ENCODE results near the gene NUDT8. TPM values are rescaled to one million over a fixed set of nuclear protein-coding genes. Genes with fewer than 3 reads are reported as not detected.
A peak's percentile ranks its signal among the peaks of the same experiment; 100 is the strongest.

Gene NUDT8
- total and polyA plus RNA-seq, 10 of the 15 experiments (the other 5 are each of a cell fraction or from before 2014, with no cell fraction given): 0.32 to 18.2 (median 9.8) TPM

DNA sequence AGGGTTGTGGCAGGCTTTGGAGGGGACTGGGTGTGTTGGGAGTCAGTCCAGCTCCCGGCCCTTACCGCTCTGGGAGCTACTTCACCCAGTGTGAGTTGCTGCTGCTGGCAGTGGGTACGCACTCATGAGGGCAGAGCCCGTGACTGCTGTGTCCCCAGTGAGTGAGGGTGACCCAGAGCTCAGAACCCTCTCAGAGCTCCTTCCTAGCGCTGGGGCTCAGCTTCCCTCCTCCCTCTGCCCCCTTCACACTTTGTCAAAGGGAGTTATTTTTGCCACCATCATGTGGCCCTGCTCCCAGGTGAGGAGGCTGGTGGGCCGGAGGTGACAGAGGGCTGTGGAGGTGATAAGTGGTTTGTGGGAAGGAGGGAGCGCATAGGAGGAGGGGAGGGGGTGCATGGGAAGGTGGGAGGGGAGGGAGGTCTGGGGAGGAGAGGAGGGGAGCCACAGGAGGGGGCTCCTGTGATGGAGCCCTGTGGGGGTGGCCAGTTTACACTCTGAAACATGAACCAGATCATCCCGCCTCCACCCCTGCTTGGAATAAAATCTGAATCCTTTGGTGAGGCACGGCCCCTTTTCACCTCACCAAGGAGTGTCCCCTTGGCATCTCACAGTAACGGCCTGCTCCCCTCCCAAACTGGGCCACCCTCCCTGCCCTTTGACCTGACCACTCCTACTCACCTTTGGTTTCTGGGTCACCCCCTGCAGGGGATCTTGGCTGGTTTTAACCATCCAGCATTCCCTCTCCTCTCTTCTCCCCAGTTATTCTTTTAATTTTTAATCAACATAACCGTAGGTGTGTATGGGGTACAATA lies 13.1 kb downstream of the NUDT8 start:
- ChIA-PET RAD21 (ENCODE audit: unreplicated experiment) (interaction anchor here (1.1 kb wide), 2 partner anchors 13 to 33 kb away, joined by 6 to 9 read pairs; partner anchors contain the start of genes GSTP1 and NUDT8), SMC1A (ENCODE audit: uncharacterized antibody, unreplicated experiment) (interaction anchor here (0.6 to 1.9 kb wide), 6 partner anchors 10 to 388 kb away, joined by 3 to 4 read pairs (median 3); no protein-coding TSS in a partner anchor), POLR2A (interaction anchor here (1.0 to 1.4 kb wide), 3 partner anchors 12 to 30 kb away, joined by 3 to 6 read pairs (median 4); partner anchors contain the start of gene NUDT8), CTCF (interaction anchor here (0.6 to 6.0 kb wide), 6 partner anchors 8 to 43 kb away, joined by 3 to 71 read pairs (median 4); partner anchors contain the start of genes GSTP1 and NUDT8)
- BruUV-seq (replicated peaks): no TSS peak
- Histone ChIP-seq H3K79me2 (ENCODE audit: control insufficient read depth, insufficient read depth, low read length) (no peaks in the 10 kb centered on the region), H3K27ac (ENCODE audit: control insufficient read depth, insufficient read depth) (no peak overlapping the region), H3K36me3 (ENCODE audit: control insufficient read depth in 2 of 2, insufficient read depth in 2 of 2, low read length in 1 of 2) (peaks cover 5 to 13% of the 10 kb centered on the region in 2 experiments; a peak in 3 of 4 replicates), H3K4me2 (ENCODE audit: control insufficient read depth, insufficient read depth) (no peak overlapping the region), H3K4me3 (no peak overlapping the region), H3K9me3 (replicated peaks; ENCODE audit: control insufficient read depth, insufficient read depth, low read length) (no peaks in the 10 kb centered on the region), H3K9ac (ENCODE audit: control insufficient read depth, insufficient read depth, low read length) (no peak overlapping the region), H3K27me3 (replicated peaks in 1 of 2; ENCODE audit: control insufficient read depth in 2 of 2, insufficient read depth in 2 of 2, low read length in 1 of 2) (no peaks in the 10 kb centered on the region), H3K4me1 (ENCODE audit: control insufficient read depth, insufficient read depth, low read length) (peaks cover 22% of the 10 kb centered on the region), H2AFZ (ENCODE audit: control insufficient read depth, low read depth, low read length) (no peak overlapping the region), H4K20me1 (ENCODE audit: control insufficient read depth, insufficient read depth) (no peaks in the 10 kb centered on the region)
- intact Hi-C loops (cut with micrococcal nuclease; ENCODE audit: unreplicated experiment): no loop called here
- ATAC-seq (no peak), FAIRE-seq (no peak), DNase-seq (ENCODE audit: low read depth, low spot score) (no peak)
- in situ Hi-C loops (cut with MboI): no loop called here
- 55% methylated on average over 9 of the region's 11 CpGs for WGBS (ENCODE audit: insufficient coverage, insufficient replicate concordance, low lambda C conversion rate, missing lambda C conversion rate)
- peak in 1 of 2 experiments; percentile 19; a peak in 2 of 4 replicates for TF ChIP-seq IKZF2 (IDR thresholded peaks at IDR 0.05)
- no peak for TF ChIP-seq ZNF384 (IDR thresholded peaks at IDR 0.05; ENCODE audit: borderline replicate concordance, low read depth, low read length)
- TF ChIP-seq MEF2B (IDR thresholded peaks at IDR 0.05; ENCODE audit: partially characterized antibody, poor library complexity, severe bottlenecking): peak; percentile 12
- TF ChIP-seq SMAD1 (IDR thresholded peaks at IDR 0.05; ENCODE audit: low read depth, partially characterized antibody): no peak
- peak; percentile 20; the same call in 1 of the 2 replicates for TF ChIP-seq NR2C1 (IDR thresholded peaks at IDR 0.05)
- TF ChIP-seq, protein P1, sequence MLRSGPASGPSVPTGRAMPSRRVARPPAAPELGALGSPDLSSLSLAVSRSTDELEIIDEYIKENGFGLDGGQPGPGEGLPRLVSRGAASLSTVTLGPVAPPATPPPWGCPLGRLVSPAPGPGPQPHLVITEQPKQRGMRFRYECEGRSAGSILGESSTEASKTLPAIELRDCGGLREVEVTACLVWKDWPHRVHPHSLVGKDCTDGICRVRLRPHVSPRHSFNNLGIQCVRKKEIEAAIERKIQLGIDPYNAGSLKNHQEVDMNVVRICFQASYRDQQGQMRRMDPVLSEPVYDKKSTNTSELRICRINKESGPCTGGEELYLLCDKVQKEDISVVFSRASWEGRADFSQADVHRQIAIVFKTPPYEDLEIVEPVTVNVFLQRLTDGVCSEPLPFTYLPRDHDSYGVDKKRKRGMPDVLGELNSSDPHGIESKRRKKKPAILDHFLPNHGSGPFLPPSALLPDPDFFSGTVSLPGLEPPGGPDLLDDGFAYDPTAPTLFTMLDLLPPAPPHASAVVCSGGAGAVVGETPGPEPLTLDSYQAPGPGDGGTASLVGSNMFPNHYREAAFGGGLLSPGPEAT (IDR thresholded peaks at IDR 0.05; ENCODE audit: low read depth): 0 out of 2 replicates have a peak, but pooled peaks have one; percentile 16
- TF ChIP-seq KDM1A (IDR thresholded peaks at IDR 0.05; ENCODE audit: borderline replicate concordance): no peak
- TF ChIP-seq TARDBP (IDR thresholded peaks at IDR 0.05; ENCODE audit: borderline replicate concordance): no peak
